Ramos (cell line): Measurements from ENCODE around the gene PCDHGB5.
"Not testable (repeated sequence)": the region's sequence is repeated elsewhere in the genome, so short reads cannot be mapped to it uniquely, and the experiment has no call there.

Experiments
- in situ Hi-C: fragments of 300-500 bp; cut with MboI; formaldehyde crosslinking; loops from one replicate; pipeline ENCODE4 v1.14.3; 2022; ENCODE audit warnings: low sequenced_read_pairs; ENCODE audit not compliant: unreplicated experiment

The PCDHGB5 gene

GRCh38 chr5:141397756-141398551 is at the start of gene PCDHGB5:
PCDHGB5 (plus strand) TSS chr5:141397947; CDS start chr5:141398128, 181 bp downstream.
- in situ Hi-C loops = not testable (repeated sequence)

GRCh38 chr5:141349917-141350619 is 47.7 kb upstream of the PCDHGB5 start, which contains the start of gene PCDHGB1:
PCDHGB1 (plus strand) TSS chr5:141350099; CDS start chr5:141350261, 162 bp downstream.
- in situ Hi-C loops = no loop called here

GRCh38 chr5:141351591-141351990 is 46.2 kb upstream of the PCDHGB5 start:
- in situ Hi-C loops = no loop called here

GRCh38 chr5:141354900-141355469 is 42.8 kb upstream of the PCDHGB5 start, which contains the start of gene PCDHGA4:
PCDHGA4 (plus strand) TSS chr5:141355021; CDS start chr5:141355108, 87 bp downstream.
- in situ Hi-C loops = no loop called here

GRCh38 chr5:141355641-141356040 is 42.1 kb upstream of the PCDHGB5 start:
- in situ Hi-C loops = no loop called here

GRCh38 chr5:141356133-141356532 is 41.6 kb upstream of the PCDHGB5 start:
- in situ Hi-C loops = no loop called here

- in situ Hi-C loops = no loop called here
Observed at GRCh38 chr5:141356950-141357349, 40.8 kb upstream of the PCDHGB5 start.

GRCh38 chr5:141359790-141360426 is 37.8 kb upstream of the PCDHGB5 start, which contains the start of gene PCDHGB2:
PCDHGB2 (plus strand) TSS chr5:141359994; CDS start chr5:141360136, 142 bp downstream.
- in situ Hi-C loops = no loop called here

- in situ Hi-C loops = no loop called here
Observed at GRCh38 chr5:141360685-141361084, 37.1 kb upstream of the PCDHGB5 start.

- in situ Hi-C loops = no loop called here
Observed at GRCh38 chr5:141362719-141363118, 35.0 kb upstream of the PCDHGB5 start.

- in situ Hi-C loops = no loop called here
Observed at GRCh38 chr5:141363952-141364660, 33.6 kb upstream of the PCDHGB5 start, which contains the start of gene PCDHGA5. PCDHGA5 (plus strand) TSS chr5:141364162; CDS start chr5:141364331, 169 bp downstream.

- in situ Hi-C loops = no loop called here
Observed at GRCh38 chr5:141366016-141366896, 31.5 kb upstream of the PCDHGB5 start.

GRCh38 chr5:141369994-141370848 is 27.5 kb upstream of the PCDHGB5 start, which contains the start of gene PCDHGB3:
PCDHGB3 (plus strand) TSS chr5:141370242; CDS start chr5:141370395, 153 bp downstream.
- in situ Hi-C loops = no loop called here

GRCh38 chr5:141371572-141372475 is 25.9 kb upstream of the PCDHGB5 start:
- in situ Hi-C loops = no loop called here

- in situ Hi-C loops = no loop called here
Observed at GRCh38 chr5:141373673-141374317, 24.0 kb upstream of the PCDHGB5 start, which contains the start of gene PCDHGA6. PCDHGA6 (plus strand) TSS chr5:141373891; CDS start chr5:141374084, 193 bp downstream.

GRCh38 chr5:141374627-141375026 is 23.1 kb upstream of the PCDHGB5 start:
- in situ Hi-C loops = no loop called here
